Gastrocnemius medialis (tissue), 4 donors: ENCODE results near the gene SAPCD1.

Source experiments
- CTCF ChIP-seq, 5 experiments: fragments of 450-650 bp in 3 of 5; fragments of 200-600 bp in 2 of 5; sonication (generic) in 2 of 5; IDR thresholded peaks in 4 of 5; conservative IDR thresholded peaks in 1 of 5; 1 replicate in 4 of 5; 2 replicates in 1 of 5; pipeline ENCODE4 v1.5.1; 2016 to 2019; ENCODE audit warnings: antibody characterized with exemption in 5 of 5, mild to moderate bottlenecking in 3 of 5, moderate library complexity in 3 of 5
- POLR2A ChIP-seq, 2 donors: fragments of 450-650 bp; IDR thresholded peaks; one replicate each; pipeline ENCODE4 v1.6.1; 2017; ENCODE audit warnings: antibody characterized with exemption in 2 of 2, mild to moderate bottlenecking in 2 of 2, moderate library complexity in 2 of 2

- no peak for TF ChIP-seq POLR2A (IDR thresholded peaks at IDR 0.05)
- no peak for TF ChIP-seq CTCF (IDR thresholded peaks at IDR 0.05 in 4 of 5, conservative IDR thresholded peaks at IDR 0.05 in 1 of 5)
Observed at GRCh38 chr6:31720196-31720770, 42.2 kb upstream of the SAPCD1 start.
